NCI-H226 (cell line): Measurements from ENCODE around the gene CNTFR.
A peak's percentile ranks its signal among the peaks of the same experiment; 100 is the strongest.
"Not testable (repeated sequence)": the region's sequence is repeated elsewhere in the genome, so short reads cannot be mapped to it uniquely, and the experiment has no call there.

ENCODE experiments used
- DNase-seq: peaks from one replicate; pipeline ENCODE4 v3.0.0-alpha.2; 2015

Gene CNTFR

GRCh38 chr9:34552986-34553385 is 36.5 kb downstream of the CNTFR start:
- DNase-seq: no peak

- DNase-seq: no peak
Observed at GRCh38 chr9:34552606-34552981, 36.9 kb downstream of the CNTFR start.

- DNase-seq: no peak
Observed at GRCh38 chr9:34551751-34552605, 37.5 kb downstream of the CNTFR start.

- no peak for DNase-seq
Observed at GRCh38 chr9:34550681-34551270, 38.7 kb downstream of the CNTFR start.

- DNase-seq: no peak
Observed at GRCh38 chr9:34550016-34550680, 39.4 kb downstream of the CNTFR start.

DNA sequence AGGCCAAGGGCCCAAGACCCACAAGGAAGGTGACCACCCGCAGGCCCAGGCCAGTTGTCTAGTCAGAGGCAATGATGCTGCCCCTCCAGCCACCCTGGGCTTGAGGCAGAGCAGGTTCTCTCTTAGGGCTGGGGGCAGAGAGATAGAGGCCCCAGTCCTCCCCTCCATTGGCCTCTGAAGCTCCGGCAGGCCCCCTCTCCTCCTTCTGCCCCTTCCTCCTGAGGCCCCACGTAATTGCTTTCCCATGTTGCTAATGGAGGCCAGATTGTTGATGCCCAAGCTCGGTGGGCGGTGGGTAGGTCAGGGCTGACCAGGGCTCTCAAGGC is 40.2 kb downstream of the CNTFR start:
- DNase-seq: no peak

DNA sequence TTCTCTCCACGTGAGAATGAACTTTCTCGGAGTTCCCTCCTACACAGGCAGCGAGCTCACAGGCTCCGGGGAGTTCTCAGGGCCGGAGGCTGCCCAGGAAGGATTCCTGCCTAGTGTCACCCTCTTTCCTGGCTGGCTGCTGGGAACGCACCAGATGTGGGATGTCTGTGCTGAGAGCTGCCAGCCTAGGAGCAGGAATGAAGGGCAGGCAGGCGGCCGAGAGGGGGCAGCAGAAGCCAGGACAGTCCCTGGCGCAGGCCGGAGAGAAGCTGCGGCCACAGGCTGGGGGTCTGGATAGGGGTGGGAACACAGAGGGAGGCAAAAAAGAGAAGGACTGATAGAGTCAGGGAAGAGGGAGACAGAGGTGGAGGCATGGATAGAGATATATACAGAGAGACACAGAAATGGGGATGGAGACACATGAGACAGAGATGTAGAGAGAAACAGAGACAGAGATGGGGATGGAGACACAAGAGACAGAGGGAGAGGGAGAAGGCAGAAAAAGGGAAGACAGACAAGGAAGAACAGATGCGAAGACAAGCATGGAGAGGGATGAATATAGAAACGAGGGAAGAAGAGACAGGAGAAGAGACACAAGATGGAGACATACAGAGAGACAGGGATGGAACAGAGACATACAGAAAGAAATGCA is 41.4 kb downstream of the CNTFR start:
- peak; percentile 4 for DNase-seq

DNA sequence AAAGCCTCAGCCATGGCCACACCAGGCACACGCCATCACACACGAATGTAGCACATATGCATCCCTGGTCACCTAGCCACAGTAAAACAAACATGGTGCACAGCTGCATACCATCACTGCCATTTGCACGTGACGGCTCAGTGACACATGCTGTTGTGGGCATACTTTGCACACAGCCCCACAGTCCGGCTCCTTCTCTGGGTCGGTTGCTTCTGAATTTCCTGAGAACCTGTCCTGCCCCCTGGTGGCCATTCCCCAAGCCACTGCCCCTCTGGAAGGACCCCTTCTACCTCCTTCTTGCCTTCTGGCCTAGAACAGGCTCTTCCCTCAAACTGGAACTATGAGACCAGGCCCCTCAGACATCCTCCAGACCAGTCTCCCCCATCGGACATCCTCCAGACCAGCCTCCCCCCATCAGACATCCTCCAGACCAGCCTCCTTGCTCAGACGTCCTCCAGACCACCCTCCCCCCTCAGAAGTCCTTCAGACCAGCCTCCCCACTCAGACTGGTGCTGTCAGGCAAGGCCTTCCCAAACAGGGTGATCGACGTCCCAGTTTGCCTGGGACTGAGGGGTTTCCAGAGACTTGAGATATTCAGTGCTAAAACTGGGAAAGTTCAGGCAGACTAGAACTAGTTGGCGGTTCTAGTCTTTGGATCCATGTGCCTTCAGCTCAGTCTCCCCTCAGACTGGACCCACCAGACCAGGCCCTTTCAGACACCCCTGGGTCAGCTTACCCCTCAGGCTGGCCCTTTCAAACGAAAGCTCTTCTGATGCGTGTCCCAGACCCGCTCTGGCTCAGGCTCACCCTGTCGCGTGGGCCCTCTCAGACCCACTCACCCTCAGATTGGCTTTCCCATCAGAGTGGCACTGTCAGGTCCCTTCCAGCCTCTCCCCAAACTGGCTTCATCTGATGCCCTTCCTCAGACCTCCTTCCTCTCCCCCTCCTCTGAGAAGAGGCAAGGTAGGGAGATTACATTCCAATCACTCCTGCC is 42.4 kb downstream of the CNTFR start:
- DNase-seq: peak; percentile 9

DNA sequence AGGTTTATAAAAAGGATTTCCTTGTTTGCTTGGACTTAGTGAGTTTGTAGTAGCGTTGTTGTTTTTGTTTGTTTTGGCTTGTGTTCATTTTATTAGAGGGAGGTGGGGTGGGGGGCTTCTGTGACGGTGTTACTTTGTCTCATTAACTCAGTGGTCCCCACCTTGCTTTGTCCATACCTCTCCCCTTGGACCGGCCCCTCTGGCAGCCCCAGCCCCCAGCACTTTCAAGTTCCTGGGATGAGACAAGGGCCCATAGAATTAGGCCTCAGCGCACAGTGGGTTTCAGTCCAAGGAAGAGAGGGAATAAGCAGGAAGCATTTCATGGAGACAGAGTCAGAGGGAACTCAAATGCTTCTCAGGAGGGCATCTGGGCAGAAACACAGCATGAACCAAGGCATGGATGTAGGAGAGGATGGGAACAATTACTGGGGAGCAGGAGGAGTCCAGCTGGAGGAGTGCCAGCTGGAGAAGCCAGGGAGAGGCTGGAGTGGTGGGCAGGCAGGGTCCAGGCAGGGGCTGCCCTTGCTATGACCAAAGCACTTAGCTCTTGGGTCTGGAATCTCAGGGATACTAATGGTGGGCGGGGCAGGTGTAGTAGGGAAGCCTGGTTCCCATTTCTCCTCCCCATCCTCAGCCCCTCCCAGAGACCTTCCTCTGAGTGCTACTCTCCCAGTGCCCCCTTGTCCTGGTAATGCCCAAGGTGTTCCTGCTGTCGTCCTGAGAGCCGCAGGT is 43.3 kb downstream of the CNTFR start:
- no peak for DNase-seq

- no peak for DNase-seq
Observed at GRCh38 chr9:34545497-34545896, 44.0 kb downstream of the CNTFR start.

GRCh38 chr9:34544035-34544434 is 45.5 kb downstream of the CNTFR start:
- DNase-seq: no peak

GRCh38 chr9:34541540-34541939 is 48.0 kb downstream of the CNTFR start:
- no peak for DNase-seq

DNA sequence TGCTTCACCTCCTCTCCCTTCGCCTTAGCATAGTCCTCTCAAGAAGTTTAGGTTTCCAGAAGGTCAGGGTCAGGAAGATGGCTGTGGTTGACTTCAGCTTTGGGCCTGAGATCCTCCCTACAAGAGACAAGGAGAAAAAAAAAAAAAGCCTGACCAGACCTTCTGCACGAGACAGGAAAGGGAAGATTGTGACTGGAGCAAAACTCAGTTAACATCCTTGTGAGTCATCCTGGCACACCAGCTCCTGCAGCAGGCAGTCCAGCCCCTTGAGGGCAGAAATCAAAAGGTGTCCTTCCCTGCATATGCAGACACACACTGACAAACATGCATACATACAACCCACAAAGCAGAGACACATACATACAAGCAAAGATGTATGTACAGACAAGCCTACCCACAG is 48.7 kb downstream of the CNTFR start:
- peak; percentile 53 for DNase-seq

DNA sequence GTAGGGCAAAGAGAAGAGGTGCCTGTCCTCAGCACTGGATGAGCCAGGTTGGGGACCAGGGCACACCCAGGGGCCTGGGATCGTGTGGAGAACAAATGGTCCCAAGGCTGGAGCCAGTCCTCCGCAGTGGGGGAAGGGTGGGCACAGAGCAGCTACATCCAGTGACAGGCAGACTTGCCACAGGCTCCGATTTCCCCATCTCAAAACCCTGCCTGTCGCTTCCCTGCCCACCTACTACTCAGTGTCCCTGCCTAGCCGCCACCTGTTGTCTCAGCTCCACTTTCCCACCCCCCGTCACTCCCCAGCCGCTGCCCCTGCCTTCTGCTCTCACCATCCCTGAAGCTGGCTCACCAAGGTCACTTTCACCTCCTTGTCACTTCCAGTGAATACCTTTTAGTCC is 52.8 kb downstream of the CNTFR start:
- DNase-seq: no peak

GRCh38 chr9:34532041-34532440 is 57.5 kb downstream of the CNTFR start:
- DNase-seq: not testable (repeated sequence)

DNA sequence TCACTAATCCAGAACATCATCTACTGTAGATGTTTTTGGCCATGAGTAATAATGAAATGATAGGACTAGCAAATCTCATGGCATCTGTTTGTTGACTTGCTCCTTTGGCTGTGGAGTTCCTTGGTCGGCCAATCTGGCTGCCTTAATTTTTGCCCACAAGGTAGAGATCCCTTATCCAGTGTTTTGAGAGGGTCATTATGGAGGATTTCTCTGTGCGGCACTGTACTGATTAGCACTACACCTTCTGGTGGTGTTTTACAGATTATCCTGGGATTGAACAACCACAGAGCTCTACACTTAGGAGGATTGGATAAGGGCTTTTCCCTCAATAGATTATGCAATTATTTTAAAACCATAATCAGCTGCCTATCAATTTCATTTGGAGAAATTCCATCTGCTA is 63.5 kb downstream of the CNTFR start:
- DNase-seq: no peak

GRCh38 chr9:34524349-34524748 is 65.2 kb downstream of the CNTFR start:
- DNase-seq: no peak

DNA sequence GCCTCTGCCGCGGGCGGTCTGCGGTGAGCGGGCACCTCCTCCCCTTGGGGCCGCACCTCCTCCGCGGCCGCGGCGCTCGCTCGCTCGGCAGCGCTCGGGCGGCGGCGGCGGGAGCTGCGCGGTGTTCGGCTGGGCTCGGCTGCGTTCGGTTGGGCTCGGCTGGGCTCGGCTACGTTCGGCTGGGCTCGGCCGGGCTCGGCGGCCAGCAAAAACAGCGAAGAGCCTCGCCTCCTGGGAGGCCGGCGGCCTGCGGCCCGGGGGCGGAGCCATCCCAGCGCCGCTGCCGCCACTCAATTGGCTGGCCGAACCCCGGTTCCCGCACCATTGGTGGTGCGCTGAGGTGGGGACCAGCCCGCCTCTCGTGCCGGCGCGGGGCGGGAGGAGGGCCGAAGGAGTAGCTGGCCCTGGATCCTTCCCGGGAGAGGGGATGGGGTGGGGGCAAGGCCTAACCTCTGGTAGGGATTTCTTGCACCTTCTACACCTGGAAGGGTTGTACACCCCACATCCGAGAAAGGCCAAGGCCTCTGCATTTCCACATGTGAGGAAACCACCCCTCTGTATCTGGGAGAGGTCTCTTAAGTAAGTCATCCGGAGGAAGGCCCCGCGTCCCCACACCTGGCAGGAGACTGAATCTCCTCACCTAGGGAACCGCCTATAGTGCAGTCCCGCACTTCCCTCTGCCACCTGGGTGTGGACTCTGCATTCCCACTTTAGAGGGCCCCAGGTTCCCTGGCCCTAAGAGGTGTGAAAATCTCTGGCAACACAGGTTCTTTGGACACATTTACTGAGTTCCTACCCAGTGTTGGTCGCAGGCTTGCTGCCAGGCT is 66.3 kb downstream of the CNTFR start, which contains the start of gene ENHO:
ENHO (minus strand) TSS at position 20 of the 827 bp plus-strand sequence. CDS start 1,295 bp downstream, outside the sequence.
- peak; percentile 76 for DNase-seq

GRCh38 chr9:34522091-34522887 is 67.2 kb downstream of the CNTFR start:
- no peak for DNase-seq
